GM18868 (cell line): ENCODE measurements around the gene NCOR2.
A peak's percentile ranks its signal among the peaks of the same experiment; 100 is the strongest.

ENCODE experiments used
- ATAC-seq: cut with Tn5 transposase; IDR thresholded peaks from one replicate; pipeline ENCODE4 v1.9.1; 2021; ENCODE audit warnings: mild to moderate bottlenecking, moderate library complexity; ENCODE audit not compliant: unreplicated experiment

NCOR2 gene

DNA sequence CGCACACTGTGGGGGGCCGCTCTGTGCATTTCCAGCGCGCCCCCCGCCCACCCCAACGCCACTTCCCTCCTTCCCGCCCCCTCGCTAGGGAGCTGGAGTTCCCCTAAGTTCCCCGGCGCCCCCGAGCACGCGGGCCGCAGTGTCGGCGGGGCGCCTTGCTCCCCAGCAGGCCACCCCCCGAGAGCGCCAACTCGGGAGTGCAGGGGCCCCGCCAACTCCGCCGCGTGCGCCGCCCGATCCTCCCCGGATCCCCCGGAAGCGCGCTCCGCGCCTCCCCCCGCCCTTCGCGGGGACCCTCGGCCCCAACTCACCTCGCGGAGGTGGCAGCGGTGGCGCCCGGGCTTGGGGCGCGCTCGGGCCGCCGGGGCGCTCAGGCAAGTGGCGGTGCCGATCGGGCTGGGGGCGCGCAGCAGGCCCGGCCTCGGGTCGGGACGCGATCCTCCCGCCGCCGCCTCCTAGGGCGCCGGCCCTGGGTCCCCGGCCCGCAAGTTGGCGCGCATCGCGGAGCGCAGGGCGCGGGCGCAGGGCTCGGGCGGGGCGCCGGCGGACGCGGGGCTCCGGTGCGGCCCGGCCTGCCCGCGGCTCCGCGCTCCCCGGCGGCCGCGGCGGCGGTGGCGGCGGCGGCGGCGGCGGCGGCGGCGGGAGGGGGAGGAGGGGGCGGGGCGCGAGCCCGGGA lies at the start of gene NCOR2:
Gene NCOR2, minus strand, starts transcription at position 616 of the 676 bp plus-strand sequence. CDS start 72,361 bp downstream, outside the sequence.
- peak; percentile 24 for ATAC-seq

DNA sequence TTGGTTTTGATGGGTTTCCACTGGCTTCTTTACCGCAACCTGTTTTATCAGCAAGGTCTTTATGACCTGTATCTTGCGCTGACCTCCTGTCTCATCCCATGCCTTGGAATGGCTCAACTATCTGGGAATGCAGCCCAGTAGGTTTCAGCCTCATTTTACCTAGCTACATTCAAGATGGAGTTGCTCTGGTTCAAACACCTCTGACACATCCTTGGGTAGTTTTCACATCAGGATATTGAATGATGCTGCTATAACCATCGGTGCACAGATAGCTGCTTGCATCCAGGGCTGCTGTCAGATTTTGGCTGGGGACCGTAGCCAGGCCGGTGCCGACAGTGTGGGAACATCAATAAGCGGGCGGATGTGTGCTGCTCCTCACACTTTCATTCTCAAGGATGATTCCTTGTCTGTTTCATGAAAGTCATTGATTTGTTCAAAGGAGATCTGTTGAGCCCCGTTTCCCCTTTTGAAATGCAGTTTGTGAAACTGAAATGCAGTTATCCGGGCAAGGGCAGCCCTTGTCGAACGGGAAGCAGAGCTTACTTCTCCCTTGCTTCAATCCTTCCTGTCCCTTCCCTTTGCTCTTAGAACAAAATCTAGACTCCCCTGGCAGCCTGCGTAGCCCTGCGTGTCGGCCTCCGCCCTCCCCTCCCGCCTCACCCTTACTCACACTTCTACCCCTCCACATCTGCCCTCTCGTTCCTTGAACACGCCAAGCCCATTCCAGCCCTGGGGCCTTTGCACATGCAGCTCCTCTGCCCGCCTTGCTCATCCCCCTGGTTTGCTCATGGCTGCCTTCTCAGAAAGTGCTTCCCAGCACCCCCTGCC lies 49.2 kb upstream of the NCOR2 start:
- no peak for ATAC-seq

DNA sequence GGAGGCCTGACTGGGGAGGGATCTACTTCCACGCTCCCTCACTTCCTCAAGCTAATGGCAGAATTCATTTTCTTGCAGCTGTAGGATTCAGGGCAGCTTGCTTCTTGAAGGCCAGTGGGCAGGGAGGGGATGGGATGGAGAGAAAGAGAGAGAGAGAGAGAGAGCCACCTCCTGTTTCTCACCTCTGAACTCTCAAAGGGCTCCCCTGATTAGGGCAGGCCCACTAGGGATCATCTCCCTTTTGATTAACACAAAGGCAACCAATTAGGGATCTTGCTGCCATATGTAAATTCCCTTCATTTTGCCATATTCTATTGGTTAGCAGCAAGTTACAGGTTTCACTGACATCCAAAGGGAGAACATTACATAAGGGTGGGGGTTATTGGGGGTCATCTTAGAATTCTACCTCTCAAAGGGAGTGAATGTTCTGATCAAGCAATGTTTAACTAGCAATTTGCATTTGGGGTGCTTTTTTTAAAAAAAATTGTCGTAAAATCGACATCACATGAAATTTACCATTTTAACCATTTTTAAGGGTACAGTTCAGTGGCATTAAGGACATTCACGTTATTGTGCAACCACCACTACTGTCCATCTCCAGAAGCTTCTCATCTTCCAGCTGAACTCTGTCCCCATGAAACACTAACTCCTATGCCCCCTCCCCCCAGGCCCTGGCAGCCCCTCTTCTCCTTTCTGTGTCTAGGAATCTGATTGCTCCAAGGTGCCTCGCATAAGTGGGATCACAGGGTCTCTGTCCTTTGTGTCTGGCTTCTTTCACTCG lies 47.3 kb upstream of the NCOR2 start:
- ATAC-seq = no peak

DNA sequence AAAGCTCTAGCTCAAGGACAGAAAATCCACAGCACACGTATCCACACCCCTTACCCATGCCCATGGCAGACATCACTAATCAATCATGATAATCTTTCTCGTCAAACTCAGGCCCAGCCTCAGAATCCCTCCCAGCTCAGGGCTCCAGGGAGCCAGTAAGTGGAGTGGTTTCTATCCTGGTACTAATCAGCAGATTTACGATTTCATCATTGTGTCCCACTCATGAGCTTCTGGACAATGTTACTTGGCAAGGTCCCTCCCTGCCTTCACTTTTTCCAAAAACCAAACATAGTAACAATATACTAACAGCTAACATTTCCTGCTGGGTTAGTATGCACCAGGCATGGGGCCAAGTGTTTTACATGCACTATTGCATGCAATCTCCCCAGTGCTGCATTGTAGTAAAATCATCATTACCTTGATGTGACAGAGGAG lies 45.8 kb upstream of the NCOR2 start:
- no peak for ATAC-seq

DNA sequence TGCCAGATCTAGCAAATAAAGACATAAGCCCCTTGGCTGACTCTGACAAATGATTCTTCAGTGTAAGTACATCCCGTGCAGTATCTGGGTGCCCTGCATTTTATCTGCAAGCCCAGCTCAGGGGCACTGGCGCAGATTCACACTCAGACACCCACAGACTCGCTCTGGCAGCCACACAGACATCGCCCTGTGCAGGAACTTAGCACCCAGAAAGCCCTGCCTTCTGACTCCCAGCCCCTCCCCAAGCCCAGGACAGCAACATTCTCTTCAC lies 44.9 kb upstream of the NCOR2 start:
- ATAC-seq = no peak

DNA sequence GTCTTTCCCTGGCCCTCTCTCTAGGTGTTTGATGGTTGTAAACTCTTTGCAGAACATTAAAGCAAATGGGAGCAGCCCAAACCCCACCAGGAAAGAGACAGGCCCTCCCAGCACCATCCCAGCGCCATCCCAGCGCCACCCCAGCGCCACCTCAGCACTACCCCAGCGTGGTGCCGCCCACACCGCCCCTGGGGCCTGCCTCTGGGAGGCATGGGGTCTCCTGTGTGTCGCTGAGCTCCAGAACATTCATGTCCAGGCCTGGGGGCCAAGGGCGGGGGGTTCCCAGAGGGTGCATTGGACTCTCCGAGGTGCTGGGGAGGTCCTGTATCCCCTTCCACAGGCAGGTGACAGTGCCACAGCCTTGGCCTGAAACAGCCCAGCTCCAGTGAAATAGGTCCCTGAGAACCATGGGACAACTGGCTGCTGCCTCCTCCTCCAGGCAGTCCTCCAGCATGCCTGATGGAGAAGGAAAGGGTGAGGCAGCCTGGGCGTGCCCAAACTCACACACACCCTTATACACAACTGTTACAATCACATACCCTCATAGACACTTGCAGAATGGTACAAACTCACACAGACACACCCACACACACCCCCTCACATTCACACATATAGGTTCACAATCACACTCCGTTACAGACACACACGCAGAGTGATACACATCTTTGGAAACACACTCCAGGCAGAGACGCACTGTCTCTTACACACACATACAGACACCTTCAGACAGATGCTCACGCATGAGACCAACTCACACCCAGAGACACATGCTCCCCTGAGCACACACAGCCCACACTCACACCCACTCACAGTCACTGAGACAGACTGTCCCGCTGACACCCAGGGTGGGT lies 44.4 kb upstream of the NCOR2 start:
- no peak for ATAC-seq

DNA sequence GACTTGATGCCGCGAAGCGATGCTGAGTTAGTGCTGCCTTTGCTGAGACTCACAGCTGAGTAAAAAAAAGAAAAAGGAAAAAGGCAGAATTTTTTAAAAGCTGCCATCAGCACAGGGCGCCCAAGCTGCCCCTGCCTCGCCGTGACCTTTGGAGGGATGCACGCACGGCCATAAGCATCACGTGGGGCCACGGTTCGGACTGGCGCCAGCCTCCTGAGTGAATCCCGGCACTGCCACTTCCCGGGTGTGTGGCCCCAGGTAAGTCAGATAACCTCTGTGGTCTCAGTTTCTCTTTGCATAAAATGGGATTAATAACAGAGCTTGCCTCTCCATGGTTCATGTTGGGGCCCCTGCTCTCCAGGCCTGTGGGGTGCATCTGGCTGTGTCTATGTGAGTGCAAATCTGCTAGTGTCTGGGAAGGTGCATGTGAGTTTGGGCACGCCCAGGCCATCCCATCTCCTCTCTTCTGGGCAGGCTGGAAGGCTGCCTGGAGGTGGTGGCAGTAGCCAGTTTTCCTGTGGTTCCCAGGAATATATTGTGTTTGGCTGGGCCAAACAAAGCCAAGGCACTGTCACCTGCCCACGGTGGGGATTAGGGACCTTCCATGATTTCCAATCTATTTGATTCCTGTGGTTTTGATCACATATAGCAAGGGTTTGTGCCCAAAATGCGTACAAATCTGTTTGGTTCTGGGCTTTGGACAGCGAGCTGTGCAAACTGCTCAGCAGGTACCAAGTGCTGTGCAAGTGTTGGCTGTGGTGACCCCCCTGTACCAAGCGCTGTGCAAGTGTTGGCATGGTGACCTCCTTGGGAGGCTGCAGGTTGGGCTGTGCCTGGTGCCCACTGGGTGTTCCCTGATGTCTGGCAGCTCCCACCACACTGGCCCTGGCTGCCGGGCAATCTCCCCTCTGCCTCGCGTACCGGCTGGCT lies 43.5 kb upstream of the NCOR2 start:
- ATAC-seq = no peak

DNA sequence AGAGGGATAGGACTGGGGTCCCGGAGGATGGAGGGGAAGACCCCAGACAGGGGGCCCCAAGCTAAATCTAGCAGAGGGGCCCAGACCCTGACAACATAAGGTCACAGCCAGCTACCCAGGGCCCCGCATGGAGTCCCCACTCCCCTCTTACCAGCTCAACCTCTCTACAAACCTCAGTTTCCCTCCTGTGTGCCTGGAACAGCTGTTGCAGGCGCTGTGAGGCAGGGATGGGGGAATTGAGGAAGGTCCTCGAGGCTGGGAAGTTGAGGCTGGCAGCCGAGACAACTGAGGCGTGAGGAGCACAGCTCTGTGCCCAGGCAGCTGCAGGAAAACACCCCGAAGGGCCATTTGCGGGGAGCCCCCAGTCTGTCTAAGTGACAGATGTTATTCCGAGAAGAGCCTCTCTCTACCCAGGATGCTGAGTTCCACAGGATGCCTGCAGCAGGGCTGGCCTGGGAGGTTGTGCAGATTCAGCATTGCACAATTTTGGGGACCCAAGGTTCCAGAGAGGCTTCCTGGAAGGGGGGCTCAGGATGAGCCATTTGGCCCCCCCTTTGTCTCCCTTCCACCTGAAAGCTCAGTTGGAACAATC lies 42.7 kb upstream of the NCOR2 start:
- no peak for ATAC-seq

DNA sequence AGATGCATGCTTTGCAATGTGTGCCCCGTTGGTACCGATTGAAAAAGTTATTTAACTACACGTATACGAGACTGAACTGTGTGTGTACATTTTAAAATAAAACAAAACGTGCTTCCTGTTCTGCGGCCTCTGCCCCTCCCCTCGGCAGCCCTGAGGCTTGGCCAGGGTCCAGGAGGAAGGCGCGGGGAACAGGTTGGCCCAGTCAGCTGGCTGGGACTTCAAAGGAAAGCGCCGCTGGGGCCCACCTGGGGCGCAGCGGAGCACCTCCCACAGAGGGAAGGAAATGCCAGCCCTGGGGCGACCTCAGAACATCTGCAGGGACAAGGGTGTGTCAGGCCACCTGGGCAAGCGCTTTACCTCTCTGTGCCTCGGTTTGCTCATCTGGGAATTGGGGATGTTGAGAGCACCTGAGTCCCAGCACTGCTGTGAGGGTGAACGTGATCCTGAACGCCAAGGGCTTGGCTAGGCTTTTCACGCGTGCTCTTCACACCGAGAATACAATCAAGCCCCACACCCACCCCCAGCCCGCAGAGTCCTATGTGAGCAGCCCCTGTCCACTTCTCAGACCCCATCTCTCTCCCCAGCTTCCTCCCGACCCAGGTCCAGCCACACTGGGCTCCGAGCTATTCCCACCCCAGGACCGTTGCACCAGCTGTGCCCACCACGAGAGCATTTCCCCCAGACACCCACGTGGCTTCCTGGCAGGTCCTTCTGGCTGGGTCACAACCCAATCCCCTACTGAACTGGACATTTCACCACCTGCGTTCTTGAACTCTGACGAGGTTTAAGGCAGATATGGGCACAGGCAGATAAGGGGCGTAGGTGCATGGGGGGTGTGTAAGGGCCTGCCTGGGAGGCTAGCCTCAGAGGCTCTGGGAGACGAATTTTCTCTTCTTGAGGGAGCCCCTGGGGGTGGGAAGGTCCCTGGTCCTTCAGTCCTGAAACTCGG lies 41.9 kb upstream of the NCOR2 start:
- peak; percentile 85 for ATAC-seq

DNA sequence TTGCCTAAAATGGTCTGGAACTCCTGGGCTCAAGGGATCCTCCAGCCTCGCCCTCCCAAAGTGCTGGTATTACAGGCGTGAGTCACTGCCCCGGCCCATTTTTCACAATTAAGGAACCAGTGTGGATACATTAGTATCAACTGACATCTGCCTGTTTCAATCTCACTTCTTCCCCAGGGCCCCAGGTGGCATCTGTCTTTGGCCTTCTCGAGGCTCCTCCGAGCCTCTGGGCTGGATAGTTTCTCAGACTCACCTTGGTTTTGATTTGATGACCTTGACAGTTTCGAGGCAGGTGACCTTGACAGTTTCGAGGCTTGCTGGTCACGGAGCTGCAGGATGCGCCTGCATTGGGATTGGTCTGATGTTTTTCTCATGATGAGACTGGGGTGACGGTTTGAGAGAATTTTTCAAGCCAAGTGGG lies 41.0 kb upstream of the NCOR2 start:
- ATAC-seq = peak; percentile 17

DNA sequence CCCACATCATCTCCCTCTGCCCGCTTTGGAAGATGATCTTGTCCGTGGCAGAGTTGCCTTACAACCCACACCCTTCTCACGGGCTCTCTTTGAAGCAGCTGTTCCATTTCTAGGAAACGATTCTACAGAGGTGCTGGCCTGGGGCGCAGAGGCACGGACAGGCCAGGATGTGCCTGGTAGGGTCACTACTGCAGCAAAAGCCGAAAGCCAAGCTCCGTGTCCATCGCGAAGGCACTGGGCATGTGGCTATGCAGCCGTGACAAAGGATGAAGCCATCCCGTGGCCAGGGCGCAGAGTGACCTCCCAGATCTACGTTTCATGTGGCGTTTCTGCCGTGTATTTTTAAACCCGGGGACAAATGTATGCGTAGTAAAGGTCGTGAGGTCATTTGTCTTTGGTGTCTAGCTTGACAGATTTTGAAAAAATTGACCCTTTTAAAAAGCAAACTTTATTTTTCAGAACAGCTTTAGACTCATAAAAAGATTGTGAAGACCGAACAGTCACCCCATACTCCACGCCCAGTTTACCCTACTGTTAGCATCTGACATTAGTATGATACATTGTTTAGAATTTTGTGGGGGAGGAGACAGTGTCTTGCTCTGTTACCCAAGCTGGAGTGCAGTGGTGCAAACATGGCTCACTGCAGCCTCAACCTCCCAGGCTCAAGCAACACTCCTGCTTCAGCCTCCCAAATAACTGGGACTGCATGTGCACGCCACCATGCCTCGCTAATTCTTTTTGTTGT lies 40.4 kb upstream of the NCOR2 start:
- ATAC-seq = no peak

DNA sequence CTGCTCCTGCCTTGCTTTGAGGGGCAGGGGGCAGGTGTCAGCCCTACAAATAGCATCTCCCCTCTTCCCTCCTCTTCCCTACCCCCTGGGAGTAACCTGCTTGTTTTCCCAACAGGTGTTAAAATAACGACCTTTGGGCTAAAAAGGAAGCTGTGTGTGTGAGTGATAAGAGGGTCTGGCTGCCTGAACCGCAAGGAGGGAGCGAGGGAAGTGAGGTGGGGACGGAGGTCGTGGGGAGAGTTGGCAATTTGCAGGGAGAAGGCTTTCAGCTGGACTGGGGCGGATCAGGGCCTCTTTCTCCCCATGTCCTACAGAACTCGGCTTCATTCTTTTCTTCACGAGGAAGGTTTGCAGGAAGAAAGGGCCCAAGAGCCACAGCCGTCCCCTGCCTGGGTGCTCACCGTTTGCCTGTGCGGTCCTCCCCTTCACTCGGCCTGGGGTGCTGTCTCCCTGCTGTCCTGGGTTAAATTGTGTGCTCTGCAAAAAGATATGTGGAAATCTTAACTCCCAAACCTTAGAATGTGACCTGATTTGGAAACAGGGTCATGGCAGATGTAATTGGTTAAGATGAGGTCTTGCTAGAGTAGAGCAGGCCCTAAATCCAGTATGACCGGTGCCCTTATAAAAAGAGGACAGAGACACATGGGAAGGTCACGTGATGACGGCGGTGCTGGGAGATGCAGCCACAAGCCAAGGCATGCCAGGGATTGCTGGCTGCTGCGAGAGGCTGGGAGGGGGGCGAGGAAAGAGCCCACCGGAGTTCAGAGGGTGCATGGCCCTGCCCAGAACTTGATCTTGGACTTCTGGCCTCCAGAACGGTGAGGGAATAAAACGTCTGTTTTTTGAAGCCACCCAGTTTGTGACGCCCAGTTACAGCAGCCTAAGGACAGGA lies 38.7 kb upstream of the NCOR2 start:
- no peak for ATAC-seq

DNA sequence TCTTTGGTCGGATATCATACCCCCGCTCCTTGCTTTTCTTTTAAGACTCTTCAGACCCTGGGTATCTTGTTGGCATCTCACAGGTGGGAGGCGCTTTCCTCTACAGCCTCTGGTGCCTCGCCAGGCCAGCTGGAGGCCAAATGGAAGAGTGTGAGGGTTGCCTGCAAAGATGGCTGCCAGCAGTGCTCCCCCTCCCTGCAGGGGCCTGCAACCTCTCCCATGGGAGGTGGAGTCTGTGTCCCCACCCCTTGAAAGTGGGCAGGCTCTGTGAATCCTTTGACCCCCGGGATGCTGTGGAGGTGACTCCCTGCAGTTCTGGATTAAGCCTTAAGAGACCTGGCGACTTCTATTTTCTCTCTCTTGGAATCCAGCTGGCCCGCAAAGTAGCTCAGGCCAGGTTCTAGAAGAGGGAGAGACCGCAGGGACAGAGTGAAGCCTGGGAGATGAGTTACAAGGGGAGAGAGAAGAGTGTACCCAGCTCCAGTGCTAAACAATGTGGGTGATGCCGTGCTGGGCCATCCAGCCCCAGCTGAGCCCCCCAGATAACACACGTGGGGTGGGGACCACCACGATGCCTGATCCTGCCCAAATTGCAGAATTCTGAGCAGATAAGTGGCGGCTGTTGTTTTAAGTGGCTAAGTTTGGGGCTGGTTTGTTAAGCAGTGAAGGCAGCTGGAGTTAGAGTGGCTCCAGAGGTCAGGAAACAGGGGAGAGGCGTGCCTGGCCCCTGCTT lies 37.9 kb upstream of the NCOR2 start:
- no peak for ATAC-seq

DNA sequence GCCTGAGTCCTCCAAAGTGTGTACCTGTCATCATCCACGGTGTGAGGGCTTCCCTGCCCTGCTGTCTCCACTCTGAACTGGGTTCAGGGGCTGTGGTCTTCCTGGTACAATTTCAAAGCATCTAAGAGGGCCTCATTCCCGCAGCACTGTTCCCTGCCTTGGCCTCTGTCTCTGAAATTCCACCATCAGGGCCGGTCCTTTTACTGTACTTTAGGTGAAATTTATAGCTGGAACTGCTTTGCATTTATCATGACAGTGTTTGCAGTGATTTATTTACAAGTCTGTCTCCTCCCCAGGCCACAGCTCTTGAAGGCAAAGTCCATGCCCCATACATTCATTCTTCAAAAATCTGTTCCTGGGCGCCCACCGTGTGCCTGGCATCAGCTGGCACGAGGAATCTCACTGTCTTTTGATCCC lies 36.9 kb upstream of the NCOR2 start:
- no peak for ATAC-seq

DNA sequence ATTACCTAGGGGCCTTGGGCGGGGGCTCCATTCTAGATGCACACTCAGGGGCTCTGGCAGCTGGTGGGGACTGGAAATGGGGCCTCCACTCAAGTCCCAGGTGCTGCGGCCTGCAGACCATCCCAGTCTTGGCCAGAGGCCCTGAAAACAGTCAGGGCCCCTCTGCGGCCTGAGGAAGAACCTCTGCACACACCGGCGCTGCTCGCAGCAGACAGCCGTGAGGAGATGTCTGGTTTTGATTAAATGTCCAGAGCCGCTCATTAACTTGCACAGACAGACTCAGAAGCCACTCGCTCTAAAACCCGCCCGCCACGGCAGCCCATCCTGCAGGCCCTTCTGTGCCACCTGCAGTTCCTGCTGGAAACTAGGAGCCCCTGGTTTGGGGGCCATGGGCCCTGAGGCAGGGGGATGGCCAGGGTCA lies 36.4 kb upstream of the NCOR2 start:
- ATAC-seq = no peak

DNA sequence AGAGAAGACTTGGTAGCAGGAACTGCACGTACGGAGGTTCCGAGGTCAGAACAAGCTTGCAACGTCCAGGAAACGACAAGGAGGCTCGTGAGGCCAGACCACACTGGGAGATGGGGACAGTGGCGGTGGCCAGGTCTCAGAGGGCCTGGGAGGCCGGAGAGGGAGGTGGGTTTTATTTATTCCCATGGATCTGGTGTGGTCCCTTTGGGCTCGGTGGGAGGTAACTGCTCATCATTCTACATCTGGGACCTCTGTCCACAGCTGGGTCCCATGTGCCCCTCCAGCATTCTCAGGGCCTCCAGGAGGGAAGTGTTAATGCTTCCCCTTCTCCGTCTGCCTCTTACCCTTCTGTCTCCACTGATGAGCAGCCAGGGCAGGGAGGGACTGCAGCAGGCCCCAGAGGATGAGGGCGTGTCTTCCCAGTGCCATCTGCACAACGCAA lies 35.7 kb upstream of the NCOR2 start:
- no peak for ATAC-seq
